GM19239 (cell line): ENCODE data around the gene EPB41L4B.

Experiments
- DNase-seq: peaks from one replicate; pipeline ENCODE4 v3.0.0; 2011; ENCODE audit warnings: low spot score; ENCODE audit not compliant: insufficient read length
- FAIRE-seq: peaks from 2 replicates; lab custom pipeline; 2011; peaks lifted over from hg19 to GRCh38; lab: Jason Lieb, UNC

The EPB41L4B gene

DNA sequence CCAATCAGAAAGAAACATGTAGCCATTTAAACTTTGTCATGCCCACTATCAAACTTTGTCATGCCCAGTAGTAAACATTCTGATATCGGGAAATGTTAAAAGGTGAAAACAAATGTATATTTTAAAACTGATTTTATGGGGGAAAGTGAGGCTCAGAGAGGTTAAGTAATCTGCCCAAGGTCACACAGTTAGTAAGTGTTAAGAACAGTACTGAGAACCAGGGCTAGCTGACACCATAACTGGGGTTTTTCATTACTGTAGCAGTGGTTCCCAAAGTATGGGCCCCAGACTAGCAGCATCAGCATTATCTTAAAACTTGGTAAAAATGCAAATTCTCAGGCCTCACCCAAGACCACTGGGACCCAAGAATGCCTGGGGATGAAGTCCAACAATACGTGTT, 143.9 kb downstream of the EPB41L4B start:
- FAIRE-seq, result no peak
- no peak for DNase-seq

- FAIRE-seq (no peak), DNase-seq (no peak)
Measured at GRCh38 chr9:109176386-109176785, 144.5 kb downstream of the EPB41L4B start.

DNA sequence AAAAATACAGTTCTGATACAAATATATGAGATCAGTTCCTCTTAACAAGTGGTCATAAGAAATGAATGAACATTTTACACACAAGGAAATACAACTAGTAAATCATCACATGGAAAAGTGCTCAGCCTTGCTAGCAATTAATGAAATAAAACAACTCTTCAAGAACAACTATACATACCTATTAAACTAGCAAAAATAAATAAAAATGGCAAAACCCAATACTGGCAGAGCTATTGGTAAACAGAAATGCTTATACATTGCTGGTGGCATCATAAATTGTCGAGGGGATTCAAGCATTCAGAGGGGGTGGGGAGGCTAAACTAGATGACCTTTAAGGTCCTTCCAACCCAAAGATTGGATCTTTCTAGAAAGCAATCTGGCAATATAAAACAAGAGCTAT, 147.9 kb downstream of the EPB41L4B start:
- no peak for DNase-seq
- no peak for FAIRE-seq

DNA sequence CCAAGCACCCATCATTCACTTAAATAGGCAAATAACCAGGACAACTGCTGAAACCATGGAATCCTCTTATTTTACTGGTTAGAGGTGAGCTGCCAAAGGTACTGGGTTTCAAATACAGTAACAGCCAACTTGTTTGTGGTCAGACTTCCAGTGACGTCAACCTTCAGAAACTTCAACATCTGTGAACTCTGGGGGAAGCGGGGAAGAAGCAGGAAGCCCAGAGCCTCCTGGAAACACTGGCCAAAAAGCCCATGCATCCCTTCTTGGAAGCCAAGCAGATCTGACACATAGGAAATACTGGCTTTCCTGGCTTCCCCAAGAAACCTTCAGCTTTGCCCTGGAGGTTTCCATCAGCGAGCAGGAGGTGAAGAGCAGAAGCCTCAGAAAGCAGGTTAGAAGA, 148.9 kb downstream of the EPB41L4B start:
- FAIRE-seq, result no peak
- no peak for DNase-seq

- no peak for FAIRE-seq
- no peak for DNase-seq
Measured at GRCh38 chr9:109168170-109168569, 152.7 kb downstream of the EPB41L4B start.

- FAIRE-seq (no peak), DNase-seq (no peak)
Measured at GRCh38 chr9:109167716-109168115, 153.1 kb downstream of the EPB41L4B start.

DNA sequence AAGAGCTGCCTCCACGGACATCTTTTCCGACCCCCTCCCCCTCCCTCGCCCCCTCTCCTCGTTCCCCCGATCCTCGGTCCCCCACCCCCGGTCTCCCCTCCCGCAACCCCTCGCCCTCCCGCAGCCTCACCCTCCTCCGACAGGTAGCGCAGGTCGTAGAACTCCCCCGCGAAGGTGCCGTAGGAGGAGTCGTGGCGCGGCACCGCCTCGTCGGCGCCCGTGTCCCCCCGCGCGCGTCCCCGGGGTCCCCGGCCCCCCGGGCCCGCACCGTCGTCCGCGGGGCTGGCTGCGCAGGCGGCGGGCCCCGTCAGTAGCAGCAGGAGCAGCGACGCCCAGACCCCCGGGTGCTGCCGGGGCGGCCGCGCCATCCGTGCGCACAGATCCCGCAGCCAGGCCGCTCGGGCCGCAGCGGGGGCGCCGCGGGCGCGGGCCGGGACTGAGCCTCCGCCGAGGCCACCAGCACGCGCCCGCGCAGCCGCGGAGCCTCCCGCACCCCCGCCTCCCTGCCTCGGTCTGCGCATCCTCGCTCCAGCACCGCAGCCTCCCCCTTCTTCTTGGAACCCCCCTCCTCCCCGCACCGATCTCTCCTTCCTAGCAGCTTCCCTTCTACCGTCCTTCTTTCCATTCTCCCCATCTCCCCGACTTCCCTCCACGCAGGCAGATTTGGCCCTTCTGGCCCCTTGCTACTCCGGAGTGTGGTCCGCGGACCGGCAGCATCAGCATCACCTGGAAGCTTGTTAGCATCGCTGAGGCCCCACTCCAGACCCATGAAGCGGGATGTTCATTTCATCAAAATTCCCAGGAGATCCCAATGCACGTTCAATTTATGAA, 153.9 kb downstream of the EPB41L4B start, which contains the start of gene FRRS1L:
FRRS1L (minus strand) TSS at position 479 of the 831 bp plus-strand sequence; CDS start at position 368, 111 bp downstream.
- DNase-seq (no peak), FAIRE-seq (no peak)

DNA sequence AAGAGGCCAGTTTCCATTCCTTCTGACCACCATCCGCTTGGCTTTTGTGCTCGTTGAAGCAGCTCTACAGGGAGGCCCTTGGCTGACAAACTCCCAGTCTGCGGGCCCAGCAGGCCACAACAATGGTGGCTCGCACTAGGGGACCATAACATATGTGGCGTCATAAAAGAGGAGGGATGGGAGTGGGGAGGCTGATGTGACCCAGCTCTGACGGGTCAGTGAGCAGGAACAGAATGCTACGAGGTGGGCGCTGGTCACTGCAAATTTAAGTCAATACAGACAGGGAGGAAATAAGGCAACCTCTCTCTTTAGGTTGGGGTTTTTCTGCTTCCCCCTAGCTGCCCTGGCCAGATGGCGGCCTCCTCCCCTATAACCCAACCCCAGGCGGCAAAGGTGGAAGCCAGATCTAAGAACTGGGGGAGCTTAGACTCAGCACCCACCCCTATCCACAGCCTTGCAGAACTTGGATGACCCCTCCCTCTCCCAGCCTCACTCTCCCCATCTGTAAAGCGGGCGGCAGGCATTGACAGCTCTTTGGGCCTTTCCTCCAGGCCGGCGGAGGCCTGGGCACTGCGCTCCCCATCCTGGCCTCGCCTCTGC, 154.6 kb downstream of the EPB41L4B start:
- DNase-seq (no peak), FAIRE-seq (no peak)

DNA sequence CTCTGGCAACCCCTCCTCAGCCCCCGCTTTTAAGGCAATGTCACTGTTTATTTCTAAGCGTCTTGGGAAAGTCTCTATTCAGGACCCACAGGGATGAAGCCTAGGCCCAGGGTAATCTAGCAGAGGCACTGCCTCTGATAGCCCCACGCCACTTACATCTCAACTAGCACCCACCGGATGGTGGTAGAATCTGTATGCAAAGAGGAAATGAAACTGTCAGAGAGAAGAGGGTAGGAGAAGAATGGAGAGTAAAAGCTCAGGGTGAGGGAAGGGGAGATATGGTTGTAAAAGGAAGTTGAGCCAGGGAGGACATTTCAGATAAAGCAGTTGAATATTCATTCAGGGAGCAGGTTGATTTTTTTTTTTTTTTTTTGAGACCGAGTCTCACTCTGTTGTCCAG, 156.8 kb downstream of the EPB41L4B start:
- FAIRE-seq (no peak), DNase-seq (no peak)

- FAIRE-seq (no peak), DNase-seq (no peak)
Measured at GRCh38 chr9:109163194-109163593, 157.7 kb downstream of the EPB41L4B start.

- DNase-seq, result no peak
- FAIRE-seq, result no peak
Measured at GRCh38 chr9:109162677-109163076, 158.2 kb downstream of the EPB41L4B start.

- DNase-seq (no peak), FAIRE-seq (no peak)
Measured at GRCh38 chr9:109161471-109161870, 159.4 kb downstream of the EPB41L4B start.

GRCh38 chr9:109159583-109159982, 161.3 kb downstream of the EPB41L4B start:
- no peak for DNase-seq
- no peak for FAIRE-seq

DNA sequence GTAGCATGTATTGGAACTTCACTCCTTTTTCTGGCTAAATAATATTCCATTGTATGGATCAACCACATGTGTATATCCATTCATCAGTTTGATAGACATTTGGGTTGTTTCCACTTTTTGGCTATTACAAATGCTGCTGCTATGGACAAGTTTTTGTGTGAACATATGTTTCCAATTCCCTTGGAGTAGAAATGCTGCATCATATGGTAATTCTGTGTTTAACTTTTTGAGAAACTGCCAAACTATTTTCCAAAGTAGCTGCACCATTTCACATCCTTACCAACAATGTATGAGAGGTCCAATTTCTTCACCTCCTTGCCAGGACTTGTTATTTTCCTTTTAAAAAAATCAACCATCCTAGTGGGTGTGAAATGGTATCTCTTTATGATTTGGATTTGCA, 162.2 kb downstream of the EPB41L4B start:
- no peak for DNase-seq
- FAIRE-seq, result no peak

DNA sequence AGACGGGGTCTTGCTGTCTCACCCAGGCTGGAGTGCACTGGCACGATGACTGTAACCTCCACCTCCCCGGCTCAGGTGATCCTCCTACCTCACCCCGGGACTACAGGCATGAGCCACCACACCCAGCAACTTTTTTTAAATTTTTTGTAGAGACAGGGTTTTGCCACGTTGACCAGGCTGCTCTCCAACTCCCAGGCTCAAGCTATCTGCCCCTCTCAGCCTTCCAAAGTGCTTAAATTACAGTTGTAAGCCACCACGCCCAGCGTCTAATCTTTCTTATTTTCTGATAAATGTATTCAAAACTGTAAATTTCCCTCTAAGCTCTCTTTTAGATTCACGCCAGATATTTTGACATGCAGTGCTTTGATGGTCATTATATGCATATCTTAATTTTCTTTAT, 164.2 kb downstream of the EPB41L4B start:
- DNase-seq (no peak), FAIRE-seq (no peak)

DNA sequence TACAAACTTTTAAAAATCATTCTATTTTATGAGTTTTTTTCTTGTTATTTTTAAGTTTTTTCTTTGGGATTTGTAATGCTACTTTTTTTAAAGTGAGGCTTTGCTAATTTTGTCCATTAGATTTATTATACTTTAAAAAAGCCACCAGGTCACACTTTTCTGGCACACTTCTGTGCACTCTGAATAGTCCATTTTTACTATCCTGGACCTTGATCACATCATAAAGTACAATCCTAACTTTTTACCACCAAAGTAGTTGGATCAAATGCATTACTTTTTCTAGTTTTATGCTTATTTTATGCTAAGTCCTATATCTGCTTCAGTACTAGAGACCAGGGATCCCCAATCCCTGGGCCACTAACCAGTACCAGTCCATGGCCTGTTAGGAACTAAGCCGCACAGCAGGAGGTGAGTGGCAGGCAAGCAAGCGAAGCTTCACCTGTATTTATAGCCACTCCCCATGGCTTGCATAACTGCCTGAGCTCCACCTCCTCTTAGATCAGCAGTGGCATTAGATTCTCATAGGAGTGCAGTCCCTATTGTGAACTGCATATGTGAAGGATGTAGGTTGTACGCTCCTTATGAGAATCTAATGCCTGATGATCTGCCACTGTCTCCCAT, 169.8 kb downstream of the EPB41L4B start:
- no peak for DNase-seq
- no peak for FAIRE-seq

- FAIRE-seq (no peak), DNase-seq (no peak)
Measured at GRCh38 chr9:109149722-109150121, 171.1 kb downstream of the EPB41L4B start.

- no peak for DNase-seq
- FAIRE-seq, result no peak
Measured at GRCh38 chr9:109149089-109149488, 171.8 kb downstream of the EPB41L4B start.

GRCh38 chr9:109145051-109145450, 175.8 kb downstream of the EPB41L4B start:
- no peak for DNase-seq
- FAIRE-seq, result no peak

DNA sequence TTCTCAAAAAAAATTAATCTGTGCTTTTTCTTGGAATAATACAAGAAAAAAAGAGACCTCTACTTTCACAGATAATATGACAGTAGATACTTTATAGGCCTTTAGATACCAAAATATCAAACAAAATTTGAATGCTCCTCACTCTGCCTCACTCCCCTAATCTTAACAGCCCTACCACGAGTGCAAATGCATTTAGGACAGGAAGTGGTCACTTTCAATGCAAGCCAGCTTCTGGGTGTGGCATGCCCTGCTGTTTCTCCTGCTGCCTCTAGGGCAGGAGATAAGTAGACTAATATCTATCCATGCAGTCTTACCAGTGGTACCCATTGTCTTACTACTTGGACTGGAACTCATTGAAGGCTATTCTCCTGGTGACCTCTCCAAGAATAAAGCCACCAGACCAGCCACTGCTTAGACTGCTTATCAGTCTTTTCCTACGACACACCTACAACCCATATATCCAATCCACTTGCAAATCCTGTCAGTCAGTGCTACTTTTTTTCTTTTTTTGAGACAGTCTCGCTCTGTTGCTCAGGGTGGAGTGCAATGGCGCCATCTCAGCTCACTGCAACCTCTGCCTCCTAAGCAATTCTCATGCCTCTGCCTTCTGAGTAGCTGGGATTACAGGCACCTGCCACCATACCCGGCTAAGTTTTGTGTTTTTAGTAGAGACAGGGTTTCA, 176.8 kb downstream of the EPB41L4B start:
- peak; percentile 59 for FAIRE-seq

DNA sequence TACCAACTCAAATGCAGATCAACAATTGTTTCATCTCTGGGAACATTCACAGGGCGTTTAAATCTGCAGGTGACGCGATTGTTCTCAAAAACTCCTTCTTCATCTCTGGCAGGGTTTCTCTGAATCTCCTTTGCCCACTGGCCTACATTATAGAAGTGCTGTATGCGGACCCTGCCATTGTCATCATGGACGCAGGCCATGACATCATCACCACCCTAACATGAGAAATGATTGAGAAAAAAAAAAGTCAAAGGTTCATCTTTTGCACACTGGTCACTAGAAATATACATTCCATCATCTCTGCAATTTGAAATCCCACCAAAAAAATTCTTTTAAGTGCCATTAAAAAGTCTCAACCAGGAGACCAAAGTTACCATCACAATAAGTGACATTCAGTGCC, 179.5 kb downstream of the EPB41L4B start:
- FAIRE-seq (no peak), DNase-seq (no peak)

More for the DNA sequence above, 176.8 kb downstream of the EPB41L4B start:
- DNase-seq, result no peak
